GM18951 (cell line): ENCODE data around the gene FARSB.

Experiments
- POLR2A ChIP-seq: IDR thresholded peaks from 4 replicates; pipeline ENCODE4 v1.6.1; 2011; ENCODE audit warnings: mild to moderate bottlenecking; ENCODE audit not compliant: insufficient read length, insufficient read depth; ENCODE audit errors: extremely low read depth
- in situ Hi-C: fragments of 300-500 bp; cut with MboI; formaldehyde crosslinking; loops from one replicate; pipeline ENCODE4 v1.12.0; 2022; ENCODE audit warnings: low sequenced_read_pairs, mixed read lengths, inconsistent platforms; ENCODE audit not compliant: unreplicated experiment

FARSB gene

DNA sequence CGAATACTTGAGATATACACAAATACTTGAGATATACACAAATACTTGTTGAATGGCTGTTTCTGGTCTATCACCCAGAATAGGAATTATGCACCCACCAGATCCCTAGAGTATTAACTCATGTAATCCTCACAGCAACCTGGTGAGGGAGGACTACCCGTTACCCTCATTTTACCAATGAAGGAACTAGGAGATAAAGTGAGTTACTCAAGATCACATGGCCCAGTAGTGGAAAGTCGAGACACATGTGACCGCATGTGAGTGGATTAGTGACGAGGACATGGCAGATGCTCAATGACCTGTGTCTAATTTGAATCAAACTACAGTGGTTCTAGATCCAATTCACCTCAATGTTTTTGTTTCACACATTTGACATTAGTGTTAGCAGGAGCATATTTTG, 18.0 kb upstream of the FARSB start:
- in situ Hi-C loops, result no loop called here
- no peak for TF ChIP-seq POLR2A

DNA sequence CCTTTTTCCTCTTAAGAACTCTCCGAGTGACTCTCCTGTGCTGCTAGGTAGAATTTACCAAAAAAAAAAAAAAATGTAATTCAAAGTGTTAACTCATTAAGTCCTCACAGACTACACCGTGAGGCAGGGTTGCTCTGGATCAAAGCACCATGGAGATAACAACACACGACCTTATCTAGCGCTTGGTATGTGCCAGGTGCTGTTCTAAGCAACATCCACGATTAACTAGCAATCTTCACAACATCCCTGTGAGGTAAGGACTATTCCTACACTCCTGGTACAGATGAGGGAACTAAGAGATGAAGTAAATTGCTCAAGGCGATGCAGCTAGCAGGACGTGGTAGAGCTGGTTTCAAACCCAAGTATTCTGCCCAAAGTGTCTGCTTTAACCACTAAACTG, 17.4 kb upstream of the FARSB start:
- in situ Hi-C loops, result no loop called here
- TF ChIP-seq POLR2A, result no peak

DNA sequence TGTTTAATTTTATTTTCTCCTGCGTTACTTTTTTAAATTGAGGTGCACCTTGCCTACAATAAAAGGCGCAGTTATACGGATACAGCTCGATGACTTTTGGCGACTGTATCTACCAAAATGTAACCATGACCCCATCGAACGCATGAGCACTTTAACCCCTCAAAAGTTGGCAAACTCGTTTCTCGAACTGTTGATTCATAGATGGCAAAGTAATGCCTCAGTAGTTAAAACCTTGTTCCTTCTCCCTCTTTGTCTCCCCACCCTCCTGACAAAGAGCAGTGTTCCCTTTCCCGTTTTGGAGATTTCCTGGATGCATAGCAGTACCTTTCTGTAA, 16.1 kb upstream of the FARSB start:
- in situ Hi-C loops, result no loop called here
- no peak for TF ChIP-seq POLR2A

DNA sequence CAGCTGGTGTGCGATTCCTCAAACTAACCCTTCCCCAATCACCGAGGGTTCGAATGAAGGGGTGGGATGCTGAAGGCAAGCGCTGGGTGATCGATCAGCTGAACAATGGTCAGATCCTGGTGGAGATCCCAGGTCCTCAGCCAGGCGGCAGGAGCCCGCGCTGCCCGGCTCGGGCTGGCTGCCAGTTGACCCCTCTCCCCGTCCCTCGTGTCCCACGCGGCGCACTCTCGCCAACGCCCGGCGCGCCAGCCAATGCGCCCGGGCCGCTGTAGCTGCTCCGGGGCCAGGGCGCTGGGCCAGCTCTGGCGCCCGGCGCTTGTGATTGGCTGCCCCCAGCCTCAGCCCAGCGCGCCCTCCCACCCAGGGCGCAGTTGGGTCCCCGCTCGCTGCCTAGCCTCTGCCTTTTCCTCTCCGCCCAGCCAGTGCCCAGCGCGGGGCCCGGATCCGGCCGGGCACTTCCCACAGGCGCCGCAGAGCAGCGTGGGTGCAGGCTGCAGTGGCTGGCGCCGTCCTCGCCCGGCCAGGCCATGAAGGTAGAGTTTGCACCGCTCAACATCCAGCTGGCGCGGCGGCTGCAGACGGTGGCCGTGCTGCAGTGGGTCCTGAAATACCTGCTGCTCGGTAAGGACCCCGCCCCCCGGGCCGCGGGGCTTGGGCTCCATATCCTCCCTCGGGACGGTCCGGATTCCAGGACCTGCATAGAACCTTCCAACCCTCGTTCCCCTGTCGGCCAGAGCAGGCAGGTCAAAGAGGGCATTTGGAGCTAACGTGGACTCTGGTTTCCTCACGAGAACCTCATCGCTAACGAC, 15.6 kb upstream of the FARSB start, which contains the start of gene MOGAT1:
Gene MOGAT1, plus strand, starts transcription at position 400 of the 809 bp plus-strand sequence. Its CDS starts 128 bp downstream, at position 528.
- no peak for TF ChIP-seq POLR2A
- in situ Hi-C loops, result no loop called here

DNA sequence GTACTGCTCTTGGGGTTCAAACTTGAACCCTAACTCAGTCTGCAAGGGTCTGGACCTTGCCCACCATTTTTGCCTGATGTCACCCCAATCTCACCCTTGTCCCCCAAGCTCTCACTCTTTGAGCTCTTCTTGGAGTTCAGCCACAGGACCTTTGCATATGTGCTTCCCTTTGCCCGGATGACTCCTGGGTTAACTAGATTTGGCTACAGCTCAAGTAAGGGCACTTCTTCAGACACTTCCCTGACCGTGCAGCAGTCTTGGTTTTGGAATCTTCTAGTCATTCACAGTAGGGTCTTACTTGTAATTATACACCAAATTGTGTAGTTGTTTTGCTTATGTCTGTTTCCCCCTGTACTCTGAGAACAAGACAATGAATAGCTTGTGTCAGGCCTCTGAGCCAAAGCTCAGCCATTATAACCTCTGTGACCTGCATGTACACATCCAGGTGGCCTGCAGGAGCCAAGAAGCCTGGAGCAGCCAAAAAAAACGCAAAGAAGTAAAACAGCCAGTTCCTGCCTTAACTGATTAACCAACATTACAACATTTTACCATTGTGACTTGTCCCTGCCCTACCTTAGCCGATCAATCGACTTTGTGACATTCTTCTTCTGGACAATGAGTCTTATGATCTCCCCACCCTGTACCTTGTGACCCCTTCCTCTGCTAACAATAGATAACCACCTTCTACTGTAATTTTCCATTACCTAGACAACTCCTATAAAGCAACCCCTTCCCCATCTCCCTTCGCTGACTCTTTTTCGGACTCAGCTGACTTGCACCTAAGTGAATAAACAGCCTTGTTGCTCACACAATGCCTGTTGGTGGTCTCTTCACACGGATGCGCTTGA, 14.5 kb upstream of the FARSB start:
- TF ChIP-seq POLR2A, result no peak
- in situ Hi-C loops, result no loop called here

DNA sequence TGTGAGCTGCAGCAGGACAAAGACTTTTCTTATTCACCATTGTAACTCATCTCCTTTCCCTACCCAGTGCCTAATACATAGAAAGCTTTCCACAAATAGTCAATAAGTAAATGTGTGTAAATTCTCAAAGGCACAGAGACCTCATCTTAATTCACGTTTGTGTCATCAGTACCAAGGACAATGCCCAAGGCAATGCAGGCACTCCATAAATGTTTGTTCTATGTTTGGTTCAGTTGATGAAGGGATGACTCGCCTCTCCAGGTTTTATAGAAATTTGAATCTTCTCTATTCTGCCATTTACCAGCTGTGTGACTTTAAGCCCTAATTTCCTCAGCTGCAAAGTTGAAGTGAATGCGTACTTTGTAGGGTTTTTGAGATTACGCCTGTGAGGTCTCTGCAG, 13.5 kb upstream of the FARSB start:
- in situ Hi-C loops, result no loop called here
- no peak for TF ChIP-seq POLR2A

DNA sequence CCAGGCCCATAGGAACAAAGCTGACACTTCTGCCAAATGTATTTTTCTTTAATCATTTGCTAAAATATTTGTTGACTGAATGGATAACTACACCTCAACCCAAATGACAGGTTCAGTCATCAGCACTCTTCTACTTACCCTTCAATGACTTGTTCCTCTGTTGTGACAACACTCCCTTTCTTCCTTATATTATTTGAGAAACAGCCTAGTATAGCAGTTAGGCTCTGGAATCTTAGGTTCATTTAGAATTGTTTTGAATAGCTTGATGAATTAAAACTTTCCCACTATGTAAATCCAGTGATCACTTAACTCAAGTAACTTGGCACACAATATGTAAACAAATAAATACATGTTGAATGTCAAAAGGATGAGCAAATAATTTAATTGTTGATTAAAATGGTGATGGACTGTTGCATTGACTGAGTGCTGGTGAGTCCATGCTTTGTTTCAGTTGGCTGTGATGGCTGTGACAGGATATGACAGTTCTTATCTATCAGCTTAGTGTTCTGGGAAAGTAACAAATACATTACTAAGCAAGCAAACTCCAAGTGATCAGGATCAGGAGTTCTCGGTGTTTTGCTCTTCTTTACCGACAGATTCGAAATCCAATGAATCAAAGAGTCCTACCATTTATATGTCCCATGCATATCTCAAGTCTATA, 12.7 kb upstream of the FARSB start:
- TF ChIP-seq POLR2A, result no peak
- in situ Hi-C loops, result no loop called here

DNA sequence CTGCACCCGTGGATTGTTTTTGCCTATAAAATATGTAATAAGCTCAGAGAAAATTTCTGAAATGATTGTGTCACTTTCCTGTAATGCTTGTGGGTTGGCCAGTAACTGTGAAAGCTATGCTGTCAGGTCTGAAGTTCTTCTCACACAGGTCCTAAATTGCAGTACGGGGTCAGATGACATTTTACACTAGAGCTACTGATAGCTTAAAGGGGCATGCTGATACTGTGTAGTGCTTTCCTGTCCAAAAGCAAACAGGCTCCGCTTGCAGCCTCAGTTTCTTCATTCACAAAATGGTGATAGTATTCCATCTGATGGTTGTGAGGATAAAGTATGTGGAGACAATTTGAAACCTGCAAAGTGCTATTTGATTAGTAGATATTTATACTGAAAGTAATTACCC, 7.6 kb upstream of the FARSB start:
- in situ Hi-C loops, result no loop called here
- no peak for TF ChIP-seq POLR2A

DNA sequence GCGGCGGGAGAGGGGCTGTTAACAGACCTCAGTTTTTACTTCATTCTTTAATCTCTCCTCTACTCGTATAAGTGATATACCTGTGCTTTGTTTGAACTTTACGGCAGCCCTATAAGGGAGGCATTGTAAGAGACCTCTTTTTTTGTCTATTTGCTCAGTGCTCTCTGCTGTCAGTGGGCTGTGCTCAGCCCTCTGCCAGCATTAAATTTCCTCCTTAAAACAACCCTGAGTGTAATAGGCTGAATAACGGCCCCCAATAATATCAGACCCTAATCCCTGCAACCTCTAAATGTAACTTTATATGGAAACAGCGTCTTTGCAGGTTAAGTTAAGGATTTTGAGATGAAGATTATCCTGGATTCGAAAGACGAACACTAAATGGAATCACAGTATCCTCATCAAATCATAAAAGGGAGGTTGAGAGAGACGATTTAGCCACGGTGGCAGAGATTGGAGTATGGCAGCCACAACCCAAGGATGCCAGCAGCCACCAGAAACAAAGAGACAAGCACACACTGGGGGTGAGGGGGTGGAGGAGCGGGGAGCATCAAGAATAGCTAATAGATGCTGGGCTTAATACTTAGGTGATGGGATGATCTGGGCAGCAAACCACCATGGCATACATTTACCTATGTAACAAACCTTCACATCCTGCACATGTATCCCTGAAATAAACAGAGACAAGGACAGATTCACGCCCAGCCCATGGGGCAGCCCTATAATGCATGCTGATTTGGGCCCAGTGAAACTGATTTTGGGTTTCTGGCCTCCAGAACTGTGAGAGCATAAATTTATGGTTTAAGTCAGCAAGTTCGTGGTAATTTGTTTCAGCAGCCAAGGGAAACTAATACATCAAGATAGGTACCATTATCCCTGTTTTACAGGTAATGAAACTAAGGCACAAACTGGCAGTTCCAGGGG, 894 bp upstream of the FARSB start:
- no peak for TF ChIP-seq POLR2A
- in situ Hi-C loops, result no loop called here

DNA sequence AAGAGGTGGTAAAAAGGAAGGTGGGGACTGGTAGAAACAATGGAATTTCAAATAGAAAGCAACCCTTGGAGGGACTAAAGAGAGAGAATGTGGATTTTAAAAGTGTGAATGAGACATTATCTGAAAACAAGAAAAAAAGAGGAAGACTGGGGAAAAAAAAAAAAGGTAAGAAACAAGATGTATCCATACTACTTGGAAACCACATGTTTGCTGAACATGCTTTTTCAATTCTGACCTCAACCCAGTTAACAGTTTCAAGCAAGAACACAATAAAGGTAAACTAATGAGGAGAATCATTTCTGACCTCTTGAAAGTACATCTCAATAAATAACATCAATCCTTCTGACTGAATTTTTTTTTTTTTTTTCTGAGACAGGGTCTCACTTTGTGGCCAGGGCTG, 2.6 kb downstream of the FARSB start:
- in situ Hi-C loops, result no loop called here
- no peak for TF ChIP-seq POLR2A

DNA sequence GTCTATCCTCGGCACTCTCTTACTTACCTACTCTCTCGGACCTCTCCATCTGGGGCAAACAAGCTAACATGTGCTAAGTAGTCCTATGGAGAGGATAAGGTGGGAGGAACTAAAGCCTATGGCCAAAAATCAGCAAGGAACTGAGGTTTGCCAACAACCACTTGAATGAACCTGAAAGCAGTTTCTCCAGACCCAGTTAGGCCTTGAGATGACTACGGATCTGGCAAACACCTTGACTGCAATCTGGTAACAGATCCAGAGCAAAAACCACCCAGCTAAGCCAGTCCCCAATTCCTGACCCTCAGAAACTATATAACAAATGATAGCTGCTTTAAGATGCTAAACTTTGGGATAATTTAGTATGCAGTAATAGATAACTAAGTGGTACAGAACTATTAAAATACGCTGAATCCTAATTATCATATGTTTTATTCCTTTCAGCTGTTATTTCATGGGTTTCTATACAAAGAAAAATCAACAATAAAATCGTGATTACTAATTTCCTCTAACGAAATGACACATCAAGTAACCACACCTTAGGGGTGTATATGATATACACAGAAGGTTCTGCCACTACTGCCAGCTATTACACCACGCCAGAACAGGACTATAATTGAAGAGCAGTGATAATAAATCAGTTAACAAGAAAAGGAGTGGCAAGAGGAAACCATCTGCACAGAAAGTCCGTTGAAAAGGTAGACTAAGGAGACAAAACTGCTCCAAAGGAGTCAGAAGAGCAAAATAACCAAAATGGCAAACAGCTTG, 3.2 kb downstream of the FARSB start:
- no peak for TF ChIP-seq POLR2A
- in situ Hi-C loops, result no loop called here

DNA sequence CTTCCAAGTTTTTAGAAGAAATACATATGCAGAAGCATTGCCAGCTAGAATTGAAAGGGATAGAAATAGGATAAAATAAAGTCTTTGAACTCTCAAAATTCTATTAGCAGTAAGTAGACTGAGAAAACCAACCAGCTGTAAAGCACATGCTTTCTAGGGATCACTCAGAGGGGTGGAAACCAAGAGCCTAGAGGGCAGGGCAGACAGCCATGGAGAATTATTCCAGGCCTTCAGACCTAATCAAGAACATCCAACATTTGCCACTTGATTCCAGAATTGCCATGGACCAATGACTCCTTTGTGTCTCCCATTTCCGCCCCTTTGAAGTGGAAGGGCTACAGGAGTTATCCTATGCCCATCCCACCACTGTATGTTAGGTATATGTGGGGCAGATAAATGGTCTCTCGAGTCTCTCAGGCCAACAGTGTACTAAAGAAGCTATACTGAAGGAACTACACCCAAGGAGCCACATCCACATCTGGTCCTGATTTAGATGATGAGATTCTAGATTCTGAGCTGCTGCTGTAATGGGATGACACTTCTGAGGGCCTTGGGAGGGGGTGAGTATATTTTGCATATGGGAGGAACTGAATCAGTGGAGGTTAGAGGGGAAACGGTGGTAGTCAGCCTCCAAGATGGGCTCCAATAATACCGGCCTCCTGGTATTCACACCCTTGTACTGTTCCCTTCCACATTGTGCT, 4.0 kb downstream of the FARSB start:
- in situ Hi-C loops, result no loop called here
- TF ChIP-seq POLR2A, result no peak

DNA sequence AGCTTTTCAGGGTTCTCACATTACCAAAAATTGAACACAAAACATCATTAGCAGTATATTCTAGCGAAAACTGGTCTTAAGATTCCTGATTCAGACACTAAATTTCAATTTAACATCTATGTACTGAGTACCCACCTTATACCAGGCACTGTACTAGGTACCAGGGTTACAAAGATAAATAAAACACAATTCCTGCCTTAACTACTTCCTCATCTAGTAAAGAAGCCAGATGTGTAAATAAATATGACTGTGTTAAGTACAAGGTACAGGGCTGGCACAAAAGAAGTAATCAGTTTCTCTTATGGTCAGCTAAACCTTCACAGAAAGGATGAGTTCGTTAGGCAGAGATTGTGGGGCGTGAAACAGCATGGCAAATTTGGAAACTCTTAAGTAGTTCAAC, 6.1 kb downstream of the FARSB start:
- in situ Hi-C loops, result no loop called here
- no peak for TF ChIP-seq POLR2A
